Keratinocyte (primary cell): ENCODE data around the gene IFIH1. TPM values are rescaled to one million over a fixed set of nuclear protein-coding genes. Genes with fewer than 3 reads are reported as not detected.

Source experiments
- DNase-seq: peaks from one replicate; pipeline ENCODE4 v3.0.0-alpha.2; 2011; ENCODE audit warnings: low read depth, missing footprints, low spot score
- FAIRE-seq: peaks from 2 replicates; lab custom pipeline; 2011; peaks lifted over from hg19 to GRCh38; lab: Jason Lieb, UNC
- H2AFZ ChIP-seq: 2 replicates; pipeline ENCODE4 v1.6.0; 2012; ENCODE audit warnings: low read length, control low read depth, inconsistent platforms; ENCODE audit not compliant: control insufficient read depth
- H3K27ac ChIP-seq: 2 replicates; pipeline ENCODE4 v1.5.1; 2011; ENCODE audit warnings: low read length; ENCODE audit not compliant: control insufficient read depth, insufficient read depth
- H3K27me3 ChIP-seq: 3 replicates; pipeline ENCODE4 v1.6.0; 2011; ENCODE audit warnings: low read length; ENCODE audit not compliant: control insufficient read depth, insufficient read depth; ENCODE audit errors: extremely low read depth
- H3K36me3 ChIP-seq, 2 experiments: 2 replicates in 1 of 2; 3 replicates in 1 of 2; pipeline ENCODE4 v1.5.1; 2011; ENCODE audit warnings: low read length in 2 of 2, mild to moderate bottlenecking in 1 of 2; ENCODE audit not compliant: control insufficient read depth in 2 of 2, insufficient read depth in 2 of 2; ENCODE audit errors: extremely low read depth in 1 of 2
- H3K4me1 ChIP-seq: 3 replicates; pipeline ENCODE4 v1.5.1; 2011; ENCODE audit warnings: low read length; ENCODE audit not compliant: control insufficient read depth, insufficient read depth; ENCODE audit errors: extremely low read depth
- H3K4me2 ChIP-seq: 3 replicates; pipeline ENCODE4 v1.6.0; 2011; ENCODE audit warnings: low read depth, low read length; ENCODE audit not compliant: control insufficient read depth, insufficient read depth; ENCODE audit errors: extremely low read depth
- H3K4me3 ChIP-seq, 3 experiments: fragments of 200-600 bp in 1 of 3; sonication (generic) in 1 of 3; 2 replicates in 2 of 3; 3 replicates in 1 of 3; pipeline ENCODE4 v1.5.1; 2011 to 2016; ENCODE audit warnings: low read length in 3 of 3, mild to moderate bottlenecking in 3 of 3, control low read depth in 2 of 3, inconsistent platforms in 1 of 3, low read depth in 1 of 3, mixed read lengths in 1 of 3, mixed run types in 1 of 3, moderate library complexity in 1 of 3; ENCODE audit not compliant: control insufficient read depth in 2 of 3, insufficient read depth in 2 of 3; ENCODE audit errors: extremely low read depth in 1 of 3
- H3K79me2 ChIP-seq: 2 replicates; pipeline ENCODE4 v1.6.0; 2012; ENCODE audit warnings: low read length; ENCODE audit not compliant: control insufficient read depth, insufficient read depth
- H3K9ac ChIP-seq: 3 replicates; pipeline ENCODE4 v1.6.0; 2011; ENCODE audit warnings: low read length; ENCODE audit not compliant: control insufficient read depth, insufficient read depth; ENCODE audit errors: extremely low read depth
- H3K9me1 ChIP-seq: 3 replicates; pipeline ENCODE4 v1.6.0; 2011; ENCODE audit warnings: low read length; ENCODE audit not compliant: control insufficient read depth, insufficient read depth; ENCODE audit errors: extremely low read depth
- H3K9me3 ChIP-seq: 2 replicates; pipeline ENCODE4 v1.5.1; 2012; ENCODE audit warnings: low read depth, low read length; ENCODE audit not compliant: control insufficient read depth
- H4K20me1 ChIP-seq: 3 replicates; pipeline ENCODE4 v1.6.0; 2011; ENCODE audit warnings: low read length; ENCODE audit not compliant: control insufficient read depth, insufficient read depth; ENCODE audit errors: extremely low read depth
- EZH2 ChIP-seq: IDR thresholded peaks from one replicate; pipeline ENCODE4 v1.6.1; 2012; ENCODE audit warnings: inconsistent platforms, mild to moderate bottlenecking, low read length, moderate library complexity
- dilution Hi-C: fragments of 300-500 bp; cut with MboI; formaldehyde crosslinking; loops from one replicate; pipeline ENCODE4 v1.7.0; 2020; ENCODE audit warnings: low sequenced_read_pairs; ENCODE audit not compliant: extremely low pct_ligation_motif_present
- polyA plus RNA-seq, 5 experiments: library from polyadenylated mRNA; depleted of rRNA in 3 of 5; stranded (reverse) in 3 of 5; stranded (forward) in 1 of 5; unstranded in 1 of 5; fragments of >200 nt; gene quantifications; 1 replicate in 1 of 5; 2 replicates in 3 of 5; 3 replicates in 1 of 5; pipeline versions ENCODE4 v1.2.1 to v1.2.3, GENCODE V29; 2011 to 2012; ENCODE audit warnings: missing spikeins in 2 of 5, low read depth in 1 of 5, low replicate concordance in 1 of 5
- TF ChIP-seq, protein P1 (sequence below), 3 experiments: IDR thresholded peaks in 1 of 3; conservative IDR thresholded peaks in 1 of 3; optimal IDR thresholded peaks in 1 of 3; 2 replicates in 2 of 3; 3 replicates in 1 of 3; pipeline versions ENCODE3 to v1.5.1; 2011; ENCODE audit warnings: low read length in 3 of 3, mild to moderate bottlenecking in 3 of 3, moderate library complexity in 2 of 3, control low read depth in 1 of 3, inconsistent platforms in 1 of 3; ENCODE audit not compliant: insufficient read depth in 2 of 3; ENCODE audit errors: extremely low read depth in 1 of 3

The IFIH1 gene
- polyA plus RNA-seq, 1 donor (not counting 4 experiments of a cell fraction or from before 2014, with no cell fraction given), result 18.5 TPM

DNA sequence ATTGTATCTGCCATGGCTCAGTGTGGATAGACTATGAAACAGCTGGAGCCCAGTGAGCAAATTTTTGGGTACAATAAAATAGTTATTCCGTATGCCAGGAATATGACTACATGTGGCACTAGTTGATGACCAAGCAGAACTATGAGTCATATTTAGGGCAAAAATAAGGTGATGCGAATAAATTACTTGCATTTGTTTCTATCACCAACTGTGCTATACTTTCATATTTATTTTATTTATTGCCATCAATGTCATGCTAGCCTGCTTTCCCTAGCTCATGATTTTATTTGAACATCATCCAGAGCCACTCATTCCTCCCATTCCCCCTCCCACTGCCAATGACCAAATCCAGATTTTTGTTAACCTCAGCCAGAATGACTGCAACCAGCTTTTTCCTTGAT lies 61.9 kb downstream of the IFIH1 start:
- Histone ChIP-seq H3K27ac (no peak overlapping the region), H3K4me2 (no peak overlapping the region), H2AFZ (no peak overlapping the region), H3K9me1 (no peaks in the 10 kb centered on the region), H3K36me3 (no peaks in the 10 kb centered on the region), H3K9ac (no peak overlapping the region), H3K27me3 (no peaks in the 10 kb centered on the region), H3K4me3 (no peak overlapping the region), H3K4me1 (peaks cover 13% of the 10 kb centered on the region), H4K20me1 (no peaks in the 10 kb centered on the region), H3K79me2 (no peaks in the 10 kb centered on the region), H3K9me3 (no peaks in the 10 kb centered on the region)
- no peak for DNase-seq
- dilution Hi-C loops, result no loop called here
- no peak for TF ChIP-seq EZH2
- TF ChIP-seq, protein P1, sequence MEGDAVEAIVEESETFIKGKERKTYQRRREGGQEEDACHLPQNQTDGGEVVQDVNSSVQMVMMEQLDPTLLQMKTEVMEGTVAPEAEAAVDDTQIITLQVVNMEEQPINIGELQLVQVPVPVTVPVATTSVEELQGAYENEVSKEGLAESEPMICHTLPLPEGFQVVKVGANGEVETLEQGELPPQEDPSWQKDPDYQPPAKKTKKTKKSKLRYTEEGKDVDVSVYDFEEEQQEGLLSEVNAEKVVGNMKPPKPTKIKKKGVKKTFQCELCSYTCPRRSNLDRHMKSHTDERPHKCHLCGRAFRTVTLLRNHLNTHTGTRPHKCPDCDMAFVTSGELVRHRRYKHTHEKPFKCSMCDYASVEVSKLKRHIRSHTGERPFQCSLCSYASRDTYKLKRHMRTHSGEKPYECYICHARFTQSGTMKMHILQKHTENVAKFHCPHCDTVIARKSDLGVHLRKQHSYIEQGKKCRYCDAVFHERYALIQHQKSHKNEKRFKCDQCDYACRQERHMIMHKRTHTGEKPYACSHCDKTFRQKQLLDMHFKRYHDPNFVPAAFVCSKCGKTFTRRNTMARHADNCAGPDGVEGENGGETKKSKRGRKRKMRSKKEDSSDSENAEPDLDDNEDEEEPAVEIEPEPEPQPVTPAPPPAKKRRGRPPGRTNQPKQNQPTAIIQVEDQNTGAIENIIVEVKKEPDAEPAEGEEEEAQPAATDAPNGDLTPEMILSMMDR (optimal IDR thresholded peaks at IDR 0.05 in 1 of 3, IDR thresholded peaks at IDR 0.05 in 1 of 3, conservative IDR thresholded peaks at IDR 0.05 in 1 of 3; ENCODE audit: extremely low read depth in 1 of 3, insufficient read depth in 2 of 3, low read length in 3 of 3), result no peak
- no peak for FAIRE-seq

DNA sequence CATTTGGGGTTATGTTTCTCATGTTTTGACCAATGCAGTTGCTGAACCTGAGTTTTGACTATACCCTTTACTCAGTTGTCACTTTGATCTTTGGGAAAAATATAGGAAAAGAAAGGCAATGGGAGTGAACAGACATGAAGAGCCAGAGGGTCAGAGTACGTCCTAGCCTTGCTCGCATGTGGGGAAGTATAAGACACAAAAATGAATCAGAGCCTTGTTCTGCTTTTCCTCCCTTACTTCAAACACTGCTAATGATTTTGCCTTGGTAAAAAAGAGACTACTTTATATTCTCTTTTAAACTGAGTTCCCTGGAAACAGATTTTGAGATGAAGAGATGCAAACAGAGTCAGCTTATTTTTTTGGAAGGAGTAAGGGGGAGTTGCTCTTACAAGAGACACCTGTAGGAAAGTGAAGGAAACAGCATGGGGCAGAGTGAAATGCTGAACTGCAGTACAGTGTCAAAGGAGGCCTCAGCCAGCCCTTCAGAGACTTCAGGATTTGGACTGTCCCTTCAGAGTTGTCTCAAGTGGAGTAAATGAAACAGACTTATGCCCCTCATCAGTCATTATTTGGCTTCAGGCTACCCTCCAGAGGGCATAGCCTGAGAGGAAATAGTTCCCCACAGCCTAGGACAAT lies 64.1 kb downstream of the IFIH1 start:
- no peaks in the 10 kb centered on the region for H3K79me2 ChIP-seq

More for the DNA sequence above, 64.1 kb downstream of the IFIH1 start:
- no peak overlapping the region for H3K9ac ChIP-seq
- no peak overlapping the region for H3K4me2 ChIP-seq
- H3K4me1 ChIP-seq, result peaks cover 3% of the 10 kb centered on the region
- TF ChIP-seq EZH2, result no peak
- TF ChIP-seq, protein P1 (optimal IDR thresholded peaks at IDR 0.05 in 1 of 3, IDR thresholded peaks at IDR 0.05 in 1 of 3, conservative IDR thresholded peaks at IDR 0.05 in 1 of 3; ENCODE audit: extremely low read depth in 1 of 3, insufficient read depth in 2 of 3, low read length in 3 of 3), result no peak
- peaks cover 2% of the 10 kb centered on the region for H3K9me3 ChIP-seq
- H2AFZ ChIP-seq, result no peak overlapping the region
- no peak for DNase-seq
- no peaks in the 10 kb centered on the region for H3K9me1 ChIP-seq
- dilution Hi-C loops, result no loop called here
- no peak for FAIRE-seq
- H3K27me3 ChIP-seq, result no peaks in the 10 kb centered on the region
- no peak overlapping the region for H3K4me3 ChIP-seq
- H3K27ac ChIP-seq, result no peak overlapping the region
- no peaks in the 10 kb centered on the region for H3K36me3 ChIP-seq
- H4K20me1 ChIP-seq, result no peaks in the 10 kb centered on the region
